CD4-positive, alpha-beta T cell treated with Interleukin-6 for 4 hours (primary cell): ENCODE results near the gene LPIN1.
A peak's percentile ranks its signal among the peaks of the same experiment; 100 is the strongest.

Source experiments
- DNase-seq: peaks from one replicate; pipeline ENCODE4 v3.0.0-alpha.2; 2020; ENCODE audit warnings: mixed read lengths

The LPIN1 gene, protein sequence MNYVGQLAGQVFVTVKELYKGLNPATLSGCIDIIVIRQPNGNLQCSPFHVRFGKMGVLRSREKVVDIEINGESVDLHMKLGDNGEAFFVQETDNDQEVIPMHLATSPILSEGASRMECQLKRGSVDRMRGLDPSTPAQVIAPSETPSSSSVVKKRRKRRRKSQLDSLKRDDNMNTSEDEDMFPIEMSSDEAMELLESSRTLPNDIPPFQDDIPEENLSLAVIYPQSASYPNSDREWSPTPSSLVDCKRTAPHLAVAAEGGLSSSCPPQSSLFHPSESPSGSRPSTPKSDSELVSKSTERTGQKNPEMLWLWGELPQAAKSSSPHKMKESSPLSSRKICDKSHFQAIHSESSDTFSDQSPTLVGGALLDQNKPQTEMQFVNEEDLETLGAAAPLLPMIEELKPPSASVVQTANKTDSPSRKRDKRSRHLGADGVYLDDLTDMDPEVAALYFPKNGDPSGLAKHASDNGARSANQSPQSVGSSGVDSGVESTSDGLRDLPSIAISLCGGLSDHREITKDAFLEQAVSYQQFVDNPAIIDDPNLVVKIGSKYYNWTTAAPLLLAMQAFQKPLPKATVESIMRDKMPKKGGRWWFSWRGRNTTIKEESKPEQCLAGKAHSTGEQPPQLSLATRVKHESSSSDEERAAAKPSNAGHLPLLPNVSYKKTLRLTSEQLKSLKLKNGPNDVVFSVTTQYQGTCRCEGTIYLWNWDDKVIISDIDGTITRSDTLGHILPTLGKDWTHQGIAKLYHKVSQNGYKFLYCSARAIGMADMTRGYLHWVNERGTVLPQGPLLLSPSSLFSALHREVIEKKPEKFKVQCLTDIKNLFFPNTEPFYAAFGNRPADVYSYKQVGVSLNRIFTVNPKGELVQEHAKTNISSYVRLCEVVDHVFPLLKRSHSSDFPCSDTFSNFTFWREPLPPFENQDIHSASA

DNA sequence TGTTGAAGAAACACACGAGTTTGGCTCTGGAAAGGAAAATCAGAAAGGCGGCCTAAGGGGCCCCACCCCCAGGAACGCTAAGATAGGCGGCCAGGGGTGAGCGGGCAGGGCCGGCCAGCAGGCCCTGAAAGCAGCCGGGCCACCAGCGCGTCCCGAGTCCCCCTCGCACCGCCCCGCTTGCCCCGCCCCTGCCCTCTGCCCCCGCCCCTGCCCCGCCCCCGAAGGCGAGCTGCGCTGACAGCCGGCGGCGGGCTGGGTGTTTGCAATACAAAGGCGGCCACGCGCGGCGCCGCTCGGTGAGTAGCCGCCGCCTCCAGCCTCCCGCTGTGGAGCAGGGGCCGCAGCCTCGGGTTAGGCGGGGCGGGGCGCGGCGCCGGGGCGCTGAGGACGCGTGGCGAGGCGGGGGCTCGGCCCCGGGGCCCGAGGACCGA is at the start of gene LPIN1:
Gene LPIN1, plus strand, starts transcription at position 257 of the 431 bp plus-strand sequence. CDS start 18,910 bp downstream, outside the sequence.
- peak; percentile 91 for DNase-seq

DNA sequence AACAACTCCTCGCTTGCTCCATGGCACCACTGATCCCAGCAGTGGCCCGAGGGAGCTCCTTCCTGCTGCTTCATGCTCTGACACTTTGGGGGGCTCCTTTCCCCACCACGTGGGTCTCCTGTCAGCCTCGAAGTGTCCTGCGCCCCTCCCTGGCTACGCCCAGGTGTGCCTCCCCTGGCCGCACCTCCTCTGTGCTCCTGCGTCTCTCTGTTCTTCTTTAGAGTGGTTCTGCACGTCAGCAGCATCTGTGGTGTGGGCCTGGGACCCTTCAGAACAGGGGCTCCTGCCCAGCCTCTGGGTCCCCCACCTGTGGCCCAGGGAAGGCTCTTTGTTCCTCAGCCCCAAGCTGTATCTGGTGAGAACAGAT is 49.7 kb upstream of the LPIN1 start:
- DNase-seq: no peak

DNA sequence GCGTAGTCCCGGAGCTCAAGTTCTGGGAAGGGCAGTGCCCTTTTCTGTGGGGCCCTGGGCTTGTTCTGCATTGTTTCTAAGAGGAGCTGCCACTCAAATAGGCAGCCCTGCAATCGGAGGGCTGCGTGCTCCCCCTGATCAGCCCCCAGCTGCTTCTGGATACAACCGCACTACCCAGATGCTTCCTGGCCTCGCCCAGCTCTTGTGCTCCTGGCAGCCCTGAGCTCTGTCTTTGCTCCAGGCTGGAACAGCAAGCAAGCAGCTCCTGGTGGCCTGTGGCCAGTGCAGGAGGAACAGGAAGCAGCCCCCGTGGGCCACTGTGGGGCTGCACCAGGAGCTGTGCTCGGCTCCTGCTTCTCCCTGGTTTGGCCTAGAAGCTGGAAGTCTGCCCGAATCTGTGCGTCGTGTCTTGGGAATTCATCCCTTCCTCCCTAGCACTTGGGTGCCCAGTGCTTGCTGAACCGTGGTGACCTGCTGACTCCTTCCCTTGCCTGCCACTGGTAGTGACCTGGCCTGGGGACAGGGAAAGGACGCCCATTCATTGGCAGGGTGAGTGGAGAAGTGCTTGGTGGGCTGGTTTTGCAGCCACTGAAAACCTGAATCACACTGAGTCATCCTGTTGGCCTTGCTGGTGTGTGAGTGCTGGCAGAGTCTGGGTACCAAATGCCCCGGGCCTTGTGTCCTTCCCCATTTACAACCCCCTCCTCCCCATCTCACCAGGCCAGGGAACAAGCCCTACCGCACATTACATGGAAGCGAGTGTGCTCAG is 49.1 kb upstream of the LPIN1 start:
- no peak for DNase-seq

DNA sequence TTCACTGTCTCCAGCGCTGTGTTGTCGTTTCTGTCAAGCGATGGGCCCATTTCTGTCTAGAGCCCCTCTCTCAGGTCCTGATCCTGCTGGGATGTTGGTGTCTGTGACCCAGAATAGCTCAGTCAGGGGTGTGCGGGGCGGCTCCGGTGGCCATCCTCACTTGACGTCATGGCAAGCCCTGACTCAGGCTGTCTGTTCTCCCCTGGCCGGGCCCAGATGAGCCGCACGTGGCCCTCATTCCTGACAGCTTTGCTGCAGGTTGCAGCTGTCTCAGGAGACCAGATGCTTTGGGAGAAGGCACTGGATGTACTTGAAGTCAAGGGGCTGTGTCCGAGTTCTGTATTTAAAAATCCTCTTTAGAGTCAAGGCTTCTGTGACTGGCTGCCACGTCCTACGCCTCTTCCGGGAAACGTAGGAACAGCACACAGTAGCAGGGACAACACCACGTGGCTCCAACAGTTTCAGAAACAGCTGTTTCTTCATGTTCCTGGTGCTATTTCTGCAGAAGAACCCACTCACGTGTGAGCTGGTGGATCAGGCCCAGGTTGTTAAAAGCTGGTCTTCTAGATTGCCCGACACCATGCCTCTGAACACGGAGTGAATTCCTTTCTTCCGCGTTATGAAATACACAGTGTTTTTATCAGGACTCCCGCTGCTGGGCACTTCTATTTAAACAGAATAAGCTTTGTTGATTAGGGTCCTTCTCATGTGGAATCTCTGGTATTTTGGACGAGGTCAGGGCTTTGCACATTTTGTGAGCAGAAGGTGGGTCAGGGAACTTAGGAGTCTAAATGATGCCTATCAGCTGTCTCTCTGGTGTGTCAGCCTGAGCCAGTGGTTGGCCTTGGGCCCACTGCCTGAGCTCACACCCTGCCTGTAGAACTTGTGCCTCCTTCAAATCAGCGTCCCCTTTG is 48.2 kb upstream of the LPIN1 start:
- DNase-seq: no peak

DNA sequence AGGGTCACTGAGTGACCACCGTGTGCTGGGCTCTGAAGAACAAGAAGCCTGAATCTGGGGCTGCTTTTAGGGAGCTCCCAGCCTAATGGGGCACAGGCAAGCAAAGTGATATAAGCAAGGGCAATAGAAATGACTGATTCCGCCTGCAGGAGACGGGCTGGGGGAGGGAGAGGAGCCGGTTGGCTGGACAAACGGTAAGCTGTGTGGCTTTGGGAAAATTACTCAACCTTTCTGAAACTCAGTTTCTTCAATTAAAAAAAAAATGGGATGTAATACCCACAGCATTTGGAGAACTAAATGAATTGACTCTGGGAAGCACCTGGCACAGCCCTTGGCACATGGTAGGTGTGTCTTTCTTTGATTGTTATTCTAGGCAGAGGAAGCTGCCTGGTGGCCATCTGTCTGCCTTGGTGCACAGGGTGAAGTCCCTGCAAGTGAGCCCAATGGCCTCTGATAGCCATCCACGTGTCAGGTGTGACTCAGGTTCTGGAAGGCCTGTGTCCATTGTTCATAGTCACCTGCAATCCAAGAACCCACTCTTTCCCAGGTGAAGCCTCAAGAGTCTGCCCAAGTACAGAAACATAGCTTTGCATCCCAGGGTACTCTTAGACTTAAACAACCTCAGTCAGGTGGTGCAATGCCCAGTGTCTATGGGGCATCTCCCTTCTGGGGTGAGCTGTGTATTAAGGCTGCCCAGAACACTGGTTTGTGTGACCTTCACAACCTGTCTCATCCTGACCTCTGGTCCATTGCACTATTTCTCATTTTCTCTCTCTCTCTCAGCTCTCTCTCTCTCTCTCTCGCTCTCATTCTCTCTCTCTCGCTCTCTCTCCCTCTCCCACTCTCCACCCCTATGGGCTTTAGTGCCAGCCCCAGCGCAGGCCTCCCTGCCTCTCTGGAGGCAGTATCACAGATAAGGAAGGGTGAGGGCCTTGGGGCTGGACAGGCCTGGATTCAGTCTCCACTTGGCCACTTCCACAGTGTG is 46.5 kb upstream of the LPIN1 start:
- DNase-seq: no peak

DNA sequence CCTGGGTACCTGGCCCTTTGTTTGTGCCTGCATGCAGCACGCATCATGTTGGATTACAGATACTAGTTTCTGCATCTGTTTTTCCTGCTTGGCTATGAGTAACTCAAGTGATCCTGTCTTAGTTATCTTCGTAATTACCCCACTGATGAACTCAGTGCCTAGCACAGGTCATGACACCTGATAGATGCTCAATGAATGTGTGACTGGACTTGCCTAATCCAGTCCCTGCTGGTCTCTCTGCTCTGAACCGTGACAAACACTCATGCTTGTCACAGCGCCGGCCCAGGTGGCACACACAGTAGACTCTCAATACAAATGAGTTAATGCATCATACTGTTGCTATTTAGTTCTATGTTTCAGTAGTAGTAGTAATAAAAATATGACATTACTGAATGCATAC is 45.2 kb upstream of the LPIN1 start:
- DNase-seq: no peak

DNA sequence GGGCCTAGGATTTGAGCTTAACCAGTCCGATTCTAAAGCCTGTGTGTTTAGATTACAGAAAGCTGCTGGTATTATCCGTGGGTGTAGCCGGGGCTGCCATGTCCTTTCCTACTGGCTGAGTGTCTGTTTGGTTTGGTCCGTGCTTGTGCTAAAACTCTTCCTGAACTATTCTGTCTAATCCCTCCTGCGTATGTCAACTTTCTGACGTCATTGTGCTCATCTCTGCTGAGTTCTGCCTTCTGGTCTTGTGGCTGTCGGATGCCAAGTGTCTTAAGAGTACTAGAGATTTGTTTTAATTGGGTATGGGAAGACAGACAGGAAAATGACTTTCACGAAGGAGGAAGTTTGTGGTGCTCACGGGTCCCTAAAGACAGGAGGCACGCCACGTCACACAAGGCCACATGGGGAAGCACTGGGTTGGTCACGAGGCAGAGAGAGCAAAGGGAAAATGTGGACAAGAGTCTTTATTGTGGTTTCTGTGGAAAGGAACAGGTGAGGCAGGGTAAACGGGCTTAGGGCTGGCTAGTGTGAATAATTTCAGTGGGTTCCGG is 44.6 kb upstream of the LPIN1 start:
- DNase-seq: no peak

DNA sequence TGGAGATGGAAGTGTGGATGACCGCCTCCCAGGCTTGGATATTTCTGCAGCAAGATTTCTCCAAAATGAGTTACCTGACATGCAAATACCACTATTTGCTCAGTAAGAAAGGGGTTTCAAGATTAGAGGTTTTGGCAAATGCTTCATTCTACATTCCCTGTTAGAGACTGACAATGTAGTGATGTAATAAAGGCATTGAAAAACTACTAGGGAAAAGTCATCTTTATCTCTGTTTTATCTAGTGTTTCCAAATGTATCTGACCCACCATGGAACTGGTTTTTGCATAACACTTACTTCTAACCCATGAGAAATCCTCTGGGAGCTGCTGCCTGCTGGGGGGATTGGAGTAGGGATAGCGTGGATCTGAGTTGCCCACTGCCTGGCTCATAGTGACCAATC is 43.5 kb upstream of the LPIN1 start:
- no peak for DNase-seq

DNA sequence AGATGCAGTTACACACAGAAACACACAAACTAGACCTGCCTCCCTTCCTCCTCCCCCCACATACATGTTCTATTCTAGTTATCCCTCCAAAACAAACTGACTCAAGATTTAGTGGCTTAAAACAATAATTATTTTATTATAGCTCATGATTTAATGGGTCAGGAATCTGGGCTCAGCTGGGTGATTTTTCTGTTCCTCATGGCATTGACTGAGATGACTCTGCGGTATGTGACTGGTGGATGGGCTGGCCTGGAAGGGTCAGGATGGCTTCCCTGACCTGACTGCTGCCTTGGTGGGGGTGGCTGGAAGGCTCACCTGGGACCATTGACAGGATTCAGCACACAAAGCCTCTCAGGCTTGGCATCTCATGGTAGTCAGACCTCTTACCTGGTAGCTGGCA is 42.7 kb upstream of the LPIN1 start:
- DNase-seq: no peak

DNA sequence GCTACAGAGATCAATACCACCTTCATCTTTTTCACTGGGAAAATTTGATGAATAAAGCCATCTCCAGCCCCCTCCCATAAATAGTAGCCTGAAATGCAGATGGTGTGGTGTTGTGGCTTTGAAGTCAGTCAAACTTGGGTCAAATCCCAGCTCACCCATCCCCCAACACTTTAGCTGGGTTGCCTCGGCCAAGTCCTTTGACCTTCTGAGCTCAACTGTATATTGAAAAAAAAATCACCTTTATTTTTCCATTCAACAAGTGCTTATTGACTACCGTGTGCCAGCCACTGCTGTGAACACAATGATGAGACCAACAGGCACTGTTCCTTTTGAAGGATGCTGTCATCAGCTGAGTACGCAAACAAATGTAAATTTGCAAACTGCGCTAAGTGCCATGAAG is 41.4 kb upstream of the LPIN1 start:
- DNase-seq: no peak

DNA sequence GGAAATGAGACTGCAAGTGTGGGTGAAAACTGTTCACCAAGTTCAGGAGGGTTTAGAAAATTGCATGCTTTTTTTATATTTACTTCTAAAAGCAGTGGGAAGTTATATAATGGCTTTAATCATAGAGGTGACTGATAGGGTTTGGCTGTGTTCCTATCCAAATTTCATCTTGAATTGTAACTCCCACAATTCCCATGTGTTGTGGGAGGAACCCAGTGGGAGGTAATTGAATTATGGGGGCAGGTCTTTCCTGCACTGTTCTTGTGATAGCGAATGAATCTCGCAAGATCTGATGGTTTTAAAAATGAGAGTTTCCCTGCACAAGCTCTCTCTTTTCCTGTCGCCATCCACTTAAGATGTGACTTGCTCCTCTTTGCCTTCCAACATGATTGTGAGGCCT is 40.7 kb upstream of the LPIN1 start:
- no peak for DNase-seq

DNA sequence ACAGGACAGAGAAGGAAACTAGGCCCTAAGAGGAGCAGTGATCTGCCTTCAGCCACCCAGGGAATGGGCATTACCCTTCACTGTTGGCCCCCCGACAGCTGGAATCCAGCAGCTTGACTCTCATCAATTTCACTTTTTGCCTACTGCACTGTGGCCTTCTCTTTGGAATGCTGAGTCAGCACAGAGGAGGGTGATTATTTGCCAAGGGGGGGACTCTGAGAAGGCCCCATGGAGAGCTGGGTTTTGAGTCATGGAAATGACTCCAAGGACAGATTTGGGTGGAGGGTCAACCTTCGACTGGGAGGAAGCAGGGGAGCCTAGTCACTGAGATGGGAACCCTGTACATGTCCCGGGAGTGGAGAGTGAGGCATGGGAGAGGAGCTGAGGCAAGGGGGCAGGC is 38.3 kb upstream of the LPIN1 start:
- no peak for DNase-seq

DNA sequence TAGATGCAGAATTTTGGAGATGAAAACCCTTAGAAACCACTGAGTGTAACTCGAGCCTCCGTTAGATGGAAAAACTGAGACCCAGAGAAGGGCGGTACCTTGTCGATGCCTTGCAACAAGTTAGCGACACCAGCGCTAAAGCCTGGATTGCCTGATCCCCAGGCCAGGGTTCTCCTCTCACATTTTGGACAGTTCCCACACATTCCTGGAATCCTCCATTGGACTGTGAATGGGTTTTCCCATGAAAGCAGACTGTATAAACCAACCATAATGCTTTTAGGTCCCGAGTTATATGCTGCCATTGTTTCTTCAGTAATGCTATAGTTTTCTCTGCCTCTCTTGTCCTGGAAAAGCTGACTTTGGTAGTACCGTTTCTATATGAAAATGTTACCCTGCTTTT is 37.1 kb upstream of the LPIN1 start:
- DNase-seq: no peak

DNA sequence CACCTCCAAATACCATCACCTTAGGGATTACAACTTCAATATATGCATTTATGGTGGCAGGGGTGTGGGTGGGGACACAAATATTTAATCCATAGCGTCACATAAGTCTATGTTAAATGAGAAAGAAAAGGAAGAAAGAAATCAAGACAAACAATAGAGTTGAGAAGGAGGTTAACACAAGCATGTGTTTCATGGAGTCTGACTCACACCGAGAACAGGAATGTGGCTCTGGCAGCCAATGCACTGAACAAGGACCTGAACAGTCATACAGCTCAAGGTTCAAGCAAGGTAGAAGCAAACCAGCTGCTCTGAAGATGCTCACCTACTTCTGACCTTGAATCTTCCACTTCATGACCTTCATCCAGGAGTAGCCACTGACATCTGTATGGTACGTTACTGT is 36.2 kb upstream of the LPIN1 start:
- DNase-seq: no peak

DNA sequence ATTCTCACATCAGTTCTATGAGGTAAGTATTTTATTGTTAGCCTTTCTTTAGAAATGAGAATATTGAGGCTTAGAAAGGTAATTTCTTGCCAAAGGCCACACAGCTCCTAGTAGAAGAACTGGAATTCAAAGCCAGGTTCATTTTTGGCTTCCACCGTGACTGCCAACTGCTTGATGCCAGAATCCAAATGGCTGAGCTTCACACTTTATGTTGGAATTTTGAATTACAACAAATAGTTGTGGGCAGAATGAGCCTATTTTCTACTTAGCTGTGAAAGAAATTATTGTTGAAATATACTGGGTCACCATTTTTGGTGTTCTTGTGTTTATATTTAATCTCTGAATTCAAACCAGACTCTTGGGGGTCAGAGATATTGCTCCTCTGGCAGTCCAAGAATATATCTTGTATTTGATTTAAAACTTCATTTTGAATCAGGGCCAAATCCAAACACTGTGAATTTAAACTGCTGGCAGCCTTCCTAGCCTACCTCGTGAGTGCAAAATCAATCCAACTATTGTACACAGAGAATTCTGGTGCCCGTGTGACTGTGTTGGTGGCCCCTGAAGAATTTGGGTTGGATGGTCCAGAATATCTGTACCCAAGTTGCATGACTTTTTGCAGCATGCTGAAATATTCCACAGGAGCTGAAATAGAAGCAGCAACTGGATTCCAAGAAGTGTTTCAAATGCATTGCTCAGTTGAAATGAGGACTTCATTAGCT is 35.6 kb upstream of the LPIN1 start:
- no peak for DNase-seq

DNA sequence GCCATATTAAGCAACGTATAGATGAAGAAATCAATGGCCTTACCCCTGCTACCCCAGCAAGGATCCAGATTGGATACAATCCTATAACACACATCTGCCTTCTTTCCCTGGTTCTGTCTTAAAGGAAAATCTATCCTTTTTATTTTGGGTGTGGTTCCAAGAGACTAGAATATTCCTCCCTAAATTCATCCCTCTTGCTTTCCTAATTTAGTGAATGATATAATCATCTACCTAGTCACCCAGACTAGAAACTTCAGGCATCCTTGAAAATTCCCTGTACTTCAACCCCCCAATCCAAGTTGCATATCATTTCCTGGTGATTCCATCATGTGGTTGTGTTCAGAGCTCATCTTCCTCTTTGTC is 35.1 kb upstream of the LPIN1 start:
- DNase-seq: no peak

DNA sequence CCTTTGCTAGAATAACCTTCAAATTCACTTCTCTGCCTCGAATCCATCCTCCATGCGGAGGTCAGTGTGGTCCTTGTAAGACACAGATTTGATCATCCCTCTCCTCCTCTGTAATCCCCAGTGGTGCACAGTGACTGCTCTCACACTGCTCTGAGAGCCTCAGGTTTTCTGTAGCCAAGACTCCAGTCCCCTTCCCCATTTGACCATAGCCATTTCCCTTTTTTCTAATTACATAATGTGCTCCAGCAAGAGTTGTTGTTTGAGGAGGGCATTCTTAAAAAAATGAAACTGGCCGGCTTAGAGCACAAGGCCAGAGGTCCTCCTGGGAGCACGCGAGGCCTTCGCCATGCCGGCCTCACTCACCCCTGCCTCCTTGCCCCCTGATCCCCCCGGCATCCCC is 34.7 kb upstream of the LPIN1 start:
- no peak for DNase-seq

DNA sequence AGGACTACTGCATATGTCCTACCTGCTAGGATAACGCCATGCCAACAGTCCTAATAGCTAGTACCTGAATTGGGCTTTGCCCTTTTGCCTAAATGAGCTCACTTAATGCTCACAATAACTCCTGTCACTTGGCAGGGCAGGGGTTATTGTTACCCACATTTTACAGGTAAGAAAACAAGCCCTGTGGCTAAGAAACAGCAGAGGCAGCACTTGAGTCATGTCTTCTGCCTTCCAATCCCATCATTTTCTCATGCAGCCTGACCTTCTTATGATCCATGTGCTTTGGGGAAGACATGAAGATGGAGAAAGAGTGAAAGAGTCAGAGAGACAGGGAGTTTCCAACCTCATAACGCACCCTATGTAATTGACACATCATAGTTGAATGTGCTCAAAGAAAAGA is 33.6 kb upstream of the LPIN1 start:
- DNase-seq: no peak

DNA sequence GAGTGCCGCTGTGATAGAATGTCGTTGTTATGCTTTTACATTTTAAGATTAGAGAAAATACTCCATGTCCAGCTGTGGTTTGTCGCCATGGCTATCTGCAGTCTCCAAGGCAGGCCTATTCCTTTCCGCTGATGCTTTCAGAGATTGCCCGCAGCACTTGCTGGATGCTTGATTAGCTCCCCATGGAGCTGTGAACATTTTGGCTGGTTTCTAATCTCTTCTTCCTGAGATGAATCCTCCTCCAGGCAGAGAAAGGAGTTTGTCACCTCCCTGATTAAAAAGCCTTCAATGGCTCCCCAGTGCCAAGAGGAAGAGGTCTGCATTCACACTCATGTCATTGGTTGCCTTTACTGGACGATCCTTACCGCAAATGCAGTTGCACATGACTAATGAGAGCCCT is 32.6 kb upstream of the LPIN1 start:
- no peak for DNase-seq
